WTC11 (cell line): ENCODE data around the gene HSD17B3.

Source experiments
- ATF3 ChIP-seq: sonication (generic); formaldehyde crosslinking; conservative IDR thresholded peaks from 2 replicates; pipeline ENCODE4 v1.8.1; 2022; ENCODE audit warnings: mild to moderate bottlenecking, missing genetic modification reagents
- ATF6 ChIP-seq: sonication (generic); formaldehyde crosslinking; IDR thresholded peaks from 2 replicates; pipeline ENCODE4 v1.8.1; 2023; ENCODE audit warnings: mild to moderate bottlenecking, missing genetic modification reagents
- CBFB ChIP-seq: sonication (generic); formaldehyde crosslinking; IDR thresholded peaks from 2 replicates; pipeline ENCODE4 v1.8.1; 2022; ENCODE audit warnings: mild to moderate bottlenecking, low read depth, missing genetic modification reagents
- ELF4 ChIP-seq: sonication (generic); formaldehyde crosslinking; IDR thresholded peaks from 2 replicates; pipeline ENCODE4 v1.8.1; 2022; ENCODE audit warnings: low read depth, mild to moderate bottlenecking, moderate library complexity, missing genetic modification reagents
- ESRRA ChIP-seq: sonication (generic); formaldehyde crosslinking; IDR thresholded peaks from 2 replicates; pipeline ENCODE4 v1.8.1; 2022; ENCODE audit warnings: mild to moderate bottlenecking, missing genetic modification reagents, borderline replicate concordance
- FOXK1 ChIP-seq: sonication (generic); formaldehyde crosslinking; IDR thresholded peaks from 2 replicates; pipeline ENCODE4 v1.8.0; 2022; ENCODE audit warnings: mild to moderate bottlenecking, moderate library complexity, missing genetic modification reagents
- NR1H2 ChIP-seq: sonication (generic); formaldehyde crosslinking; IDR thresholded peaks from 2 replicates; pipeline ENCODE4 v1.9.0; 2021; ENCODE audit warnings: mild to moderate bottlenecking, moderate library complexity, missing genetic modification reagents
- ZNF317 ChIP-seq: sonication (generic); formaldehyde crosslinking; IDR thresholded peaks from 2 replicates; pipeline ENCODE4 v1.8.1; 2023; ENCODE audit warnings: low read depth, mild to moderate bottlenecking, moderate library complexity, missing genetic modification reagents, borderline replicate concordance
- TF ChIP-seq, protein P1 (sequence below): fragments of 200-600 bp; IDR thresholded peaks from 2 replicates; pipeline ENCODE4 v1.8.0; 2022; ENCODE audit warnings: antibody characterized with exemption
- TF ChIP-seq, protein P2 (sequence below): sonication (generic); formaldehyde crosslinking; IDR thresholded peaks from 2 replicates; pipeline ENCODE4 v1.8.1; 2023; ENCODE audit warnings: mild to moderate bottlenecking, missing genetic modification reagents, borderline replicate concordance
- TF ChIP-seq, protein P3 (sequence below): fragments of 250-450 bp; sonication (Bioruptor Pico); IDR thresholded peaks from 2 replicates; pipeline ENCODE4 v1.9.0; 2021; ENCODE audit warnings: mild to moderate bottlenecking, borderline replicate concordance

GRCh38 chr9:96214635-96215034 lies 87.3 kb downstream of the HSD17B3 start:
- TF ChIP-seq, protein P1, sequence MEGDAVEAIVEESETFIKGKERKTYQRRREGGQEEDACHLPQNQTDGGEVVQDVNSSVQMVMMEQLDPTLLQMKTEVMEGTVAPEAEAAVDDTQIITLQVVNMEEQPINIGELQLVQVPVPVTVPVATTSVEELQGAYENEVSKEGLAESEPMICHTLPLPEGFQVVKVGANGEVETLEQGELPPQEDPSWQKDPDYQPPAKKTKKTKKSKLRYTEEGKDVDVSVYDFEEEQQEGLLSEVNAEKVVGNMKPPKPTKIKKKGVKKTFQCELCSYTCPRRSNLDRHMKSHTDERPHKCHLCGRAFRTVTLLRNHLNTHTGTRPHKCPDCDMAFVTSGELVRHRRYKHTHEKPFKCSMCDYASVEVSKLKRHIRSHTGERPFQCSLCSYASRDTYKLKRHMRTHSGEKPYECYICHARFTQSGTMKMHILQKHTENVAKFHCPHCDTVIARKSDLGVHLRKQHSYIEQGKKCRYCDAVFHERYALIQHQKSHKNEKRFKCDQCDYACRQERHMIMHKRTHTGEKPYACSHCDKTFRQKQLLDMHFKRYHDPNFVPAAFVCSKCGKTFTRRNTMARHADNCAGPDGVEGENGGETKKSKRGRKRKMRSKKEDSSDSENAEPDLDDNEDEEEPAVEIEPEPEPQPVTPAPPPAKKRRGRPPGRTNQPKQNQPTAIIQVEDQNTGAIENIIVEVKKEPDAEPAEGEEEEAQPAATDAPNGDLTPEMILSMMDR = no peak
- TF ChIP-seq ATF6 (CRISPR knock-in tag) (no peak), ZNF317 (CRISPR knock-in tag) (no peak), NR1H2 (CRISPR knock-in tag) (no peak), ESRRA (CRISPR knock-in tag) (no peak), FOXK1 (CRISPR knock-in tag) (no peak), ELF4 (CRISPR knock-in tag) (no peak), CBFB (CRISPR knock-in tag) (no peak), ATF3 (CRISPR knock-in tag) (no peak)
- TF ChIP-seq, protein P2, sequence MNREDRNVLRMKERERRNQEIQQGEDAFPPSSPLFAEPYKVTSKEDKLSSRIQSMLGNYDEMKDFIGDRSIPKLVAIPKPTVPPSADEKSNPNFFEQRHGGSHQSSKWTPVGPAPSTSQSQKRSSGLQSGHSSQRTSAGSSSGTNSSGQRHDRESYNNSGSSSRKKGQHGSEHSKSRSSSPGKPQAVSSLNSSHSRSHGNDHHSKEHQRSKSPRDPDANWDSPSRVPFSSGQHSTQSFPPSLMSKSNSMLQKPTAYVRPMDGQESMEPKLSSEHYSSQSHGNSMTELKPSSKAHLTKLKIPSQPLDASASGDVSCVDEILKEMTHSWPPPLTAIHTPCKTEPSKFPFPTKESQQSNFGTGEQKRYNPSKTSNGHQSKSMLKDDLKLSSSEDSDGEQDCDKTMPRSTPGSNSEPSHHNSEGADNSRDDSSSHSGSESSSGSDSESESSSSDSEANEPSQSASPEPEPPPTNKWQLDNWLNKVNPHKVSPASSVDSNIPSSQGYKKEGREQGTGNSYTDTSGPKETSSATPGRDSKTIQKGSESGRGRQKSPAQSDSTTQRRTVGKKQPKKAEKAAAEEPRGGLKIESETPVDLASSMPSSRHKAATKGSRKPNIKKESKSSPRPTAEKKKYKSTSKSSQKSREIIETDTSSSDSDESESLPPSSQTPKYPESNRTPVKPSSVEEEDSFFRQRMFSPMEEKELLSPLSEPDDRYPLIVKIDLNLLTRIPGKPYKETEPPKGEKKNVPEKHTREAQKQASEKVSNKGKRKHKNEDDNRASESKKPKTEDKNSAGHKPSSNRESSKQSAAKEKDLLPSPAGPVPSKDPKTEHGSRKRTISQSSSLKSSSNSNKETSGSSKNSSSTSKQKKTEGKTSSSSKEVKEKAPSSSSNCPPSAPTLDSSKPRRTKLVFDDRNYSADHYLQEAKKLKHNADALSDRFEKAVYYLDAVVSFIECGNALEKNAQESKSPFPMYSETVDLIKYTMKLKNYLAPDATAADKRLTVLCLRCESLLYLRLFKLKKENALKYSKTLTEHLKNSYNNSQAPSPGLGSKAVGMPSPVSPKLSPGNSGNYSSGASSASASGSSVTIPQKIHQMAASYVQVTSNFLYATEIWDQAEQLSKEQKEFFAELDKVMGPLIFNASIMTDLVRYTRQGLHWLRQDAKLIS (CRISPR knock-in tag) = no peak
- TF ChIP-seq, protein P3, sequence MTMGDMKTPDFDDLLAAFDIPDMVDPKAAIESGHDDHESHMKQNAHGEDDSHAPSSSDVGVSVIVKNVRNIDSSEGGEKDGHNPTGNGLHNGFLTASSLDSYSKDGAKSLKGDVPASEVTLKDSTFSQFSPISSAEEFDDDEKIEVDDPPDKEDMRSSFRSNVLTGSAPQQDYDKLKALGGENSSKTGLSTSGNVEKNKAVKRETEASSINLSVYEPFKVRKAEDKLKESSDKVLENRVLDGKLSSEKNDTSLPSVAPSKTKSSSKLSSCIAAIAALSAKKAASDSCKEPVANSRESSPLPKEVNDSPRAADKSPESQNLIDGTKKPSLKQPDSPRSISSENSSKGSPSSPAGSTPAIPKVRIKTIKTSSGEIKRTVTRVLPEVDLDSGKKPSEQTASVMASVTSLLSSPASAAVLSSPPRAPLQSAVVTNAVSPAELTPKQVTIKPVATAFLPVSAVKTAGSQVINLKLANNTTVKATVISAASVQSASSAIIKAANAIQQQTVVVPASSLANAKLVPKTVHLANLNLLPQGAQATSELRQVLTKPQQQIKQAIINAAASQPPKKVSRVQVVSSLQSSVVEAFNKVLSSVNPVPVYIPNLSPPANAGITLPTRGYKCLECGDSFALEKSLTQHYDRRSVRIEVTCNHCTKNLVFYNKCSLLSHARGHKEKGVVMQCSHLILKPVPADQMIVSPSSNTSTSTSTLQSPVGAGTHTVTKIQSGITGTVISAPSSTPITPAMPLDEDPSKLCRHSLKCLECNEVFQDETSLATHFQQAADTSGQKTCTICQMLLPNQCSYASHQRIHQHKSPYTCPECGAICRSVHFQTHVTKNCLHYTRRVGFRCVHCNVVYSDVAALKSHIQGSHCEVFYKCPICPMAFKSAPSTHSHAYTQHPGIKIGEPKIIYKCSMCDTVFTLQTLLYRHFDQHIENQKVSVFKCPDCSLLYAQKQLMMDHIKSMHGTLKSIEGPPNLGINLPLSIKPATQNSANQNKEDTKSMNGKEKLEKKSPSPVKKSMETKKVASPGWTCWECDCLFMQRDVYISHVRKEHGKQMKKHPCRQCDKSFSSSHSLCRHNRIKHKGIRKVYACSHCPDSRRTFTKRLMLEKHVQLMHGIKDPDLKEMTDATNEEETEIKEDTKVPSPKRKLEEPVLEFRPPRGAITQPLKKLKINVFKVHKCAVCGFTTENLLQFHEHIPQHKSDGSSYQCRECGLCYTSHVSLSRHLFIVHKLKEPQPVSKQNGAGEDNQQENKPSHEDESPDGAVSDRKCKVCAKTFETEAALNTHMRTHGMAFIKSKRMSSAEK (CRISPR knock-in tag) = no peak
